Endothelial cell of umbilical vein (primary cell): ENCODE data around the gene ATP13A3. TPM values are rescaled to one million over a fixed set of nuclear protein-coding genes. Genes with fewer than 3 reads are reported as not detected.

ENCODE experiments used
- BruUV-seq: library from RNA; stranded (reverse); fragments of 400-500 nt; replicated peaks from 2 replicates; lab custom pipeline; 2021; lab: Mats Ljungman, UMichigan
- CTCF ChIA-PET: fragments of 300-600, 350-600 bp; sonication (Branson Sonifier 250); formaldehyde crosslinking; loops from one replicate; lab custom pipeline; 2021; ENCODE audit warnings: antibody characterized with exemption, inconsistent platforms; lab: Charles Lee
- POLR2A ChIA-PET: fragments of 300-600, 350-600 bp; sonication (Branson Sonifier 250); formaldehyde crosslinking; loops from one replicate; lab custom pipeline; 2021; ENCODE audit warnings: antibody characterized with exemption, inconsistent platforms; lab: Charles Lee
- DNase-seq: peaks from one replicate; pipeline ENCODE4 v3.0.0-alpha.2; 2011; ENCODE audit warnings: low read depth, low spot score
- FAIRE-seq: peaks from 2 replicates; lab custom pipeline; 2011; peaks lifted over from hg19 to GRCh38; lab: Jason Lieb, UNC
- H2AFZ ChIP-seq: 2 replicates; pipeline ENCODE4 v1.6.0; 2012; ENCODE audit warnings: low read depth, low read length, control low read depth, inconsistent platforms
- H3K27ac ChIP-seq: 2 replicates; pipeline ENCODE4 v1.5.1; 2011; ENCODE audit warnings: low read depth, mild to moderate bottlenecking, control low read depth, low read length, moderate library complexity; ENCODE audit not compliant: insufficient read depth
- H3K27me3 ChIP-seq, 2 experiments: 2 replicates each; pipeline versions ENCODE4 v1.6.0 to v1.6.1; 2011; ENCODE audit warnings: low read length in 2 of 2, mixed read lengths in 1 of 2; ENCODE audit not compliant: control insufficient read depth in 2 of 2, insufficient read depth in 2 of 2
- H3K36me3 ChIP-seq, 2 experiments: 2 replicates in 1 of 2; 3 replicates in 1 of 2; pipeline ENCODE4 v1.5.1; 2011; ENCODE audit warnings: low read length in 2 of 2, mild to moderate bottlenecking in 1 of 2, moderate library complexity in 1 of 2; ENCODE audit not compliant: control insufficient read depth in 2 of 2, insufficient read depth in 2 of 2; ENCODE audit errors: extremely low read depth in 1 of 2
- H3K4me1 ChIP-seq: 3 replicates; pipeline ENCODE4 v1.5.1; 2011; ENCODE audit warnings: mild to moderate bottlenecking, low read length; ENCODE audit not compliant: control insufficient read depth, insufficient read depth; ENCODE audit errors: extremely low read depth
- H3K4me2 ChIP-seq: 2 replicates; pipeline ENCODE4 v1.6.1; 2011; ENCODE audit warnings: low read length, control low read depth, mixed read lengths; ENCODE audit not compliant: insufficient read depth
- H3K4me3 ChIP-seq, 3 experiments: fragments of 200-600 bp in 1 of 3; sonication (generic), shearing (Covaris generic) in 1 of 3; replicated peaks in 1 of 3; 2 replicates each; pipeline ENCODE4 v1.5.1; 2011 to 2016; ENCODE audit warnings: control low read depth in 3 of 3, low read length in 3 of 3, mild to moderate bottlenecking in 2 of 3, inconsistent platforms in 1 of 3, low read depth in 1 of 3, moderate library complexity in 1 of 3; ENCODE audit not compliant: insufficient read depth in 1 of 3
- H3K79me2 ChIP-seq: 2 replicates; pipeline ENCODE4 v1.6.0; 2012; ENCODE audit warnings: low read length, inconsistent platforms; ENCODE audit not compliant: control insufficient read depth, insufficient read depth
- H3K9ac ChIP-seq: replicated peaks from 2 replicates; pipeline ENCODE3; 2011; ENCODE audit warnings: low read length, control low read depth; ENCODE audit not compliant: insufficient read depth; ENCODE audit errors: extremely low read depth
- H3K9me1 ChIP-seq: replicated peaks from 3 replicates; pipeline ENCODE4 v1.6.0; 2011; ENCODE audit warnings: mild to moderate bottlenecking, low read length; ENCODE audit not compliant: control insufficient read depth, insufficient read depth; ENCODE audit errors: extremely low read depth
- H3K9me3 ChIP-seq: replicated peaks from 2 replicates; pipeline ENCODE4 v1.5.1; 2012; ENCODE audit warnings: low read length, inconsistent platforms; ENCODE audit not compliant: control insufficient read depth, insufficient read depth
- H4K20me1 ChIP-seq: replicated peaks from 2 replicates; pipeline ENCODE3; 2011; ENCODE audit warnings: mild to moderate bottlenecking, low read length; ENCODE audit not compliant: control insufficient read depth, insufficient read depth; ENCODE audit errors: extremely low read depth
- CTCF ChIP-seq, 2 donors: IDR thresholded peaks; 1 replicate in 1 of 2; 2 replicates in 1 of 2; pipeline ENCODE4 v1.5.1; 2011; ENCODE audit warnings: low read length in 2 of 2, mild to moderate bottlenecking in 2 of 2, moderate library complexity in 2 of 2, control low read depth in 1 of 2, inconsistent platforms in 1 of 2, low read depth in 1 of 2; ENCODE audit not compliant: insufficient read depth in 1 of 2; ENCODE audit errors: extremely low read depth in 1 of 2
- EZH2 ChIP-seq: IDR thresholded peaks from 2 replicates; pipeline ENCODE4 v1.6.1; 2012; ENCODE audit warnings: borderline replicate concordance, low read depth, mild to moderate bottlenecking, moderate library complexity, low read length, inconsistent platforms; ENCODE audit not compliant: severe bottlenecking
- FOS ChIP-seq: IDR thresholded peaks from 2 replicates; pipeline ENCODE4 v1.6.1; 2011; ENCODE audit warnings: mild to moderate bottlenecking, low read length, moderate library complexity, borderline replicate concordance; ENCODE audit not compliant: insufficient read depth
- GATA2 ChIP-seq: IDR thresholded peaks from 2 replicates; pipeline ENCODE4 v1.7.0; 2011; ENCODE audit warnings: low read depth, mild to moderate bottlenecking, moderate library complexity, mixed read lengths, low read length; ENCODE audit not compliant: insufficient read length, insufficient read depth
- JUN ChIP-seq: IDR thresholded peaks from 2 replicates; pipeline ENCODE4 v1.6.1; 2011; ENCODE audit warnings: borderline replicate concordance, low read depth; ENCODE audit not compliant: insufficient read length, insufficient read depth
- MYC ChIP-seq: IDR thresholded peaks from one replicate; pipeline ENCODE4 v1.6.1; 2011; ENCODE audit warnings: mild to moderate bottlenecking, low read depth, low read length
- POLR2A ChIP-seq: IDR thresholded peaks from 2 replicates; pipeline ENCODE4 v1.6.1; 2012; ENCODE audit warnings: low read depth, mild to moderate bottlenecking, control low read depth, low read length
- POLR2AphosphoS5 ChIP-seq: IDR thresholded peaks from 2 replicates; pipeline ENCODE4 v1.6.1; 2012; ENCODE audit warnings: low read depth, mild to moderate bottlenecking, control low read depth, low read length, moderate library complexity; ENCODE audit not compliant: insufficient read depth
- dilution Hi-C: fragments of 300-500 bp; cut with MboI; formaldehyde crosslinking; loops from one replicate; pipeline ENCODE4 v1.15.0; 2019; ENCODE audit warnings: low sequenced_read_pairs; ENCODE audit not compliant: extremely low pct_ligation_motif_present
- intact Hi-C: fragments of 100-400 bp; cut with micrococcal nuclease; formaldehyde crosslinking; loops from one replicate; pipeline ENCODE4 v1.10.0; 2022
- polyA plus RNA-seq, 4 experiments: library from polyadenylated mRNA; depleted of rRNA in 3 of 4; stranded (reverse) in 3 of 4; unstranded in 1 of 4; fragments of >200 nt; gene quantifications; 2 replicates each; pipeline versions ENCODE4 v1.2.1 to v1.2.3, GENCODE V29; 2011 to 2012; ENCODE audit warnings: missing spikeins in 1 of 4
- total RNA-seq: library from RNA; stranded (reverse); gene quantifications from 2 replicates; pipeline ENCODE4 v1.2.3, GENCODE V29; 2021
- TF ChIP-seq, protein P1 (sequence below): IDR thresholded peaks from 2 replicates; pipeline ENCODE4 v1.6.1; 2011; ENCODE audit not compliant: insufficient read depth, insufficient read length

The ATP13A3 gene
- total and polyA plus RNA-seq, 2 donors (not counting 3 experiments of a cell fraction or from before 2014, with no cell fraction given): 12.0 to 59.0 TPM

- H3K9ac ChIP-seq: no peak overlapping the region
- TF ChIP-seq EZH2 (no peak), GATA2 (no peak), JUN (no peak), FOS (no peak), POLR2A (no peak), CTCF (IDR thresholded peaks at IDR 0.05; ENCODE audit: extremely low read depth in 1 of 2, insufficient read depth in 1 of 2, low read depth in 1 of 2, low read length in 2 of 2) (no peak), MYC (no peak), POLR2AphosphoS5 (no peak)
- TF ChIP-seq, protein P1, sequence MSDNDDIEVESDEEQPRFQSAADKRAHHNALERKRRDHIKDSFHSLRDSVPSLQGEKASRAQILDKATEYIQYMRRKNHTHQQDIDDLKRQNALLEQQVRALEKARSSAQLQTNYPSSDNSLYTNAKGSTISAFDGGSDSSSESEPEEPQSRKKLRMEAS: no peak
- H3K9me3 ChIP-seq: no peaks in the 10 kb centered on the region
- no peaks in the 10 kb centered on the region for H3K36me3 ChIP-seq
- H3K4me1 ChIP-seq: peaks cover 6% of the 10 kb centered on the region
- no peaks in the 10 kb centered on the region for H3K9me1 ChIP-seq
- BruUV-seq: no TSS peak
- H3K4me2 ChIP-seq: no peak overlapping the region
- no peak overlapping the region for H3K4me3 ChIP-seq
- H2AFZ ChIP-seq: no peak overlapping the region
- H3K27ac ChIP-seq: no peak overlapping the region
- H3K27me3 ChIP-seq: peaks cover 17 to 30% of the 10 kb centered on the region in 2 experiments
- FAIRE-seq (no peak), DNase-seq (no peak)
- dilution Hi-C loops (no loop called here), intact Hi-C loops (loop anchor here (5.0 kb wide), 2 partner anchors 191 to 619 kb away; no protein-coding TSS in a partner anchor)
- no peaks in the 10 kb centered on the region for H3K79me2 ChIP-seq
- ChIA-PET POLR2A (interaction anchor here (0.5 kb wide), 1 partner anchor 161 kb away, joined by 3 read pairs; no protein-coding TSS in a partner anchor), CTCF (interaction anchor here (1.1 to 5.6 kb wide), 4 partner anchors 13 to 68 kb away, joined by 3 to 72 read pairs (median 8); no protein-coding TSS in a partner anchor)
- H4K20me1 ChIP-seq: no peaks in the 10 kb centered on the region
These were observed 85.5 kb downstream of the ATP13A3 start for GRCh38 chr3:194401346-194401745.
